ENCODE results near the gene GRID1.

GRCh38 chr10:85557706-85558105 lies 808.9 kb downstream of the GRID1 start:
- TF ChIP-seq, protein P1, sequence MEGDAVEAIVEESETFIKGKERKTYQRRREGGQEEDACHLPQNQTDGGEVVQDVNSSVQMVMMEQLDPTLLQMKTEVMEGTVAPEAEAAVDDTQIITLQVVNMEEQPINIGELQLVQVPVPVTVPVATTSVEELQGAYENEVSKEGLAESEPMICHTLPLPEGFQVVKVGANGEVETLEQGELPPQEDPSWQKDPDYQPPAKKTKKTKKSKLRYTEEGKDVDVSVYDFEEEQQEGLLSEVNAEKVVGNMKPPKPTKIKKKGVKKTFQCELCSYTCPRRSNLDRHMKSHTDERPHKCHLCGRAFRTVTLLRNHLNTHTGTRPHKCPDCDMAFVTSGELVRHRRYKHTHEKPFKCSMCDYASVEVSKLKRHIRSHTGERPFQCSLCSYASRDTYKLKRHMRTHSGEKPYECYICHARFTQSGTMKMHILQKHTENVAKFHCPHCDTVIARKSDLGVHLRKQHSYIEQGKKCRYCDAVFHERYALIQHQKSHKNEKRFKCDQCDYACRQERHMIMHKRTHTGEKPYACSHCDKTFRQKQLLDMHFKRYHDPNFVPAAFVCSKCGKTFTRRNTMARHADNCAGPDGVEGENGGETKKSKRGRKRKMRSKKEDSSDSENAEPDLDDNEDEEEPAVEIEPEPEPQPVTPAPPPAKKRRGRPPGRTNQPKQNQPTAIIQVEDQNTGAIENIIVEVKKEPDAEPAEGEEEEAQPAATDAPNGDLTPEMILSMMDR (IDR thresholded peaks at IDR 0.05) = no peak
- TF ChIP-seq POLR2A (IDR thresholded peaks at IDR 0.05) = no peak
